HL-60 (cell line): ENCODE results near the gene CD2.

Experiments
- POLR2AphosphoS5 ChIP-seq: IDR thresholded peaks from 2 replicates; pipeline ENCODE4 v1.6.1; 2012; ENCODE audit warnings: low read depth
- TF ChIP-seq, protein P1 (sequence below): IDR thresholded peaks from one replicate; pipeline ENCODE4 v1.5.1; 2011; ENCODE audit warnings: low read length, control low read depth, inconsistent platforms; ENCODE audit not compliant: insufficient read depth
- TF ChIP-seq, protein P2 (sequence below): IDR thresholded peaks from 2 replicates; pipeline ENCODE4 v1.6.1; 2012; ENCODE audit warnings: low read depth; ENCODE audit not compliant: insufficient replicate concordance

DNA sequence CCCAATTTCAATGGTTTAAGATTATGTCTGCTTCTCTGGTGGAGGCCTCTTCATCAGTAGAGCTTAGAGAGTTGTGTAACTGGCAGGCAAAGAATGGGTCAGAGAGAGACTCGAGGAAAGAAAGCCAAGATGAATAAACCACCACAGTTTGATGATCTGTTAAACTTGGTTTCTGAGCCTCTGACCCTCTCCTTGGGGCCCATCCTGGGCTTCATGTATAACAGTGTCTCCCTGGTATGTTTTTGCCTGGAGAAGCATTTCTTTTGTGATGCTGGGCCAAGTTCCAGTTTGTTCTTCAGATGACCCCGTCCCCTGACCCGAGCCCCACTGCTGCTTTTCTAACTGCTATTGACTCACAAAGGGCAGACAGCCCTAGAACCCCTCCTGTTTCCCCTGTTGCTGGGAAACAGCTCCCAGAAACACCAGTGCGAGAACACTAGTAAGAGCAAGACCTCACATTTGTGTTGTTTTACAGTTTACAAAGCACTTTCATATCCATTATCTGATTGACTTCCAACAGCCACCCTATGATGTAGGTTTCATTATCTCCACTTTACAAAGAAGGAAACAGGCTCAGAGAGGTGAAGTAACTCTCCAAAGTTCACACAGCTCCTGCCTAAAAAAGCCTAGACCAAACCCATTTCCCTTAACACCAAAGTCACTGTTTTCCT, 9.0 kb downstream of the CD2 start:
- TF ChIP-seq, protein P1, sequence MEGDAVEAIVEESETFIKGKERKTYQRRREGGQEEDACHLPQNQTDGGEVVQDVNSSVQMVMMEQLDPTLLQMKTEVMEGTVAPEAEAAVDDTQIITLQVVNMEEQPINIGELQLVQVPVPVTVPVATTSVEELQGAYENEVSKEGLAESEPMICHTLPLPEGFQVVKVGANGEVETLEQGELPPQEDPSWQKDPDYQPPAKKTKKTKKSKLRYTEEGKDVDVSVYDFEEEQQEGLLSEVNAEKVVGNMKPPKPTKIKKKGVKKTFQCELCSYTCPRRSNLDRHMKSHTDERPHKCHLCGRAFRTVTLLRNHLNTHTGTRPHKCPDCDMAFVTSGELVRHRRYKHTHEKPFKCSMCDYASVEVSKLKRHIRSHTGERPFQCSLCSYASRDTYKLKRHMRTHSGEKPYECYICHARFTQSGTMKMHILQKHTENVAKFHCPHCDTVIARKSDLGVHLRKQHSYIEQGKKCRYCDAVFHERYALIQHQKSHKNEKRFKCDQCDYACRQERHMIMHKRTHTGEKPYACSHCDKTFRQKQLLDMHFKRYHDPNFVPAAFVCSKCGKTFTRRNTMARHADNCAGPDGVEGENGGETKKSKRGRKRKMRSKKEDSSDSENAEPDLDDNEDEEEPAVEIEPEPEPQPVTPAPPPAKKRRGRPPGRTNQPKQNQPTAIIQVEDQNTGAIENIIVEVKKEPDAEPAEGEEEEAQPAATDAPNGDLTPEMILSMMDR: no peak
- no peak for TF ChIP-seq POLR2AphosphoS5
- TF ChIP-seq, protein P2, sequence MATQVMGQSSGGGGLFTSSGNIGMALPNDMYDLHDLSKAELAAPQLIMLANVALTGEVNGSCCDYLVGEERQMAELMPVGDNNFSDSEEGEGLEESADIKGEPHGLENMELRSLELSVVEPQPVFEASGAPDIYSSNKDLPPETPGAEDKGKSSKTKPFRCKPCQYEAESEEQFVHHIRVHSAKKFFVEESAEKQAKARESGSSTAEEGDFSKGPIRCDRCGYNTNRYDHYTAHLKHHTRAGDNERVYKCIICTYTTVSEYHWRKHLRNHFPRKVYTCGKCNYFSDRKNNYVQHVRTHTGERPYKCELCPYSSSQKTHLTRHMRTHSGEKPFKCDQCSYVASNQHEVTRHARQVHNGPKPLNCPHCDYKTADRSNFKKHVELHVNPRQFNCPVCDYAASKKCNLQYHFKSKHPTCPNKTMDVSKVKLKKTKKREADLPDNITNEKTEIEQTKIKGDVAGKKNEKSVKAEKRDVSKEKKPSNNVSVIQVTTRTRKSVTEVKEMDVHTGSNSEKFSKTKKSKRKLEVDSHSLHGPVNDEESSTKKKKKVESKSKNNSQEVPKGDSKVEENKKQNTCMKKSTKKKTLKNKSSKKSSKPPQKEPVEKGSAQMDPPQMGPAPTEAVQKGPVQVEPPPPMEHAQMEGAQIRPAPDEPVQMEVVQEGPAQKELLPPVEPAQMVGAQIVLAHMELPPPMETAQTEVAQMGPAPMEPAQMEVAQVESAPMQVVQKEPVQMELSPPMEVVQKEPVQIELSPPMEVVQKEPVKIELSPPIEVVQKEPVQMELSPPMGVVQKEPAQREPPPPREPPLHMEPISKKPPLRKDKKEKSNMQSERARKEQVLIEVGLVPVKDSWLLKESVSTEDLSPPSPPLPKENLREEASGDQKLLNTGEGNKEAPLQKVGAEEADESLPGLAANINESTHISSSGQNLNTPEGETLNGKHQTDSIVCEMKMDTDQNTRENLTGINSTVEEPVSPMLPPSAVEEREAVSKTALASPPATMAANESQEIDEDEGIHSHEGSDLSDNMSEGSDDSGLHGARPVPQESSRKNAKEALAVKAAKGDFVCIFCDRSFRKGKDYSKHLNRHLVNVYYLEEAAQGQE: no peak
